ENCODE data around the gene VCAN.
"Not testable (repeated sequence)": the region's sequence is repeated elsewhere in the genome, so short reads cannot be mapped to it uniquely, and the experiment has no call there.

Gene VCAN

GRCh38 chr5:83471405-83472212, at the start of gene VCAN:
Gene VCAN, plus strand, starts transcription at chr5:83471744. Its CDS starts 11,775 bp downstream, at chr5:83483519.
- no peak for DNase-seq (ENCODE audit: low read depth)

- DNase-seq (ENCODE audit: low read depth): no peak
Measured at GRCh38 chr5:83422284-83422683, 49.3 kb upstream of the VCAN start.

GRCh38 chr5:83426855-83427254, 44.7 kb upstream of the VCAN start:
- DNase-seq (ENCODE audit: low read depth): no peak

GRCh38 chr5:83428126-83428525, 43.4 kb upstream of the VCAN start:
- no peak for DNase-seq (ENCODE audit: low read depth)

GRCh38 chr5:83428890-83429289, 42.7 kb upstream of the VCAN start:
- DNase-seq (ENCODE audit: low read depth): no peak

GRCh38 chr5:83430130-83431010, 41.2 kb upstream of the VCAN start:
- DNase-seq (ENCODE audit: low read depth): peak; percentile 40

GRCh38 chr5:83433891-83434290, 37.7 kb upstream of the VCAN start:
- no peak for DNase-seq (ENCODE audit: low read depth)

GRCh38 chr5:83434946-83435345, 36.6 kb upstream of the VCAN start:
- DNase-seq (ENCODE audit: low read depth): no peak

- DNase-seq (ENCODE audit: low read depth): no peak
Measured at GRCh38 chr5:83436276-83436675, 35.3 kb upstream of the VCAN start.

GRCh38 chr5:83437697-83438096, 33.8 kb upstream of the VCAN start:
- DNase-seq (ENCODE audit: low read depth): not testable (repeated sequence)

GRCh38 chr5:83440826-83441225, 30.7 kb upstream of the VCAN start:
- no peak for DNase-seq (ENCODE audit: low read depth)

- DNase-seq (ENCODE audit: low read depth): no peak
Measured at GRCh38 chr5:83441747-83442146, 29.8 kb upstream of the VCAN start.

- no peak for DNase-seq (ENCODE audit: low read depth)
Measured at GRCh38 chr5:83443534-83443933, 28.0 kb upstream of the VCAN start.

- no peak for DNase-seq (ENCODE audit: low read depth)
Measured at GRCh38 chr5:83444445-83444844, 27.1 kb upstream of the VCAN start.

GRCh38 chr5:83446253-83446947, 25.1 kb upstream of the VCAN start:
- DNase-seq (ENCODE audit: low read depth): no peak

GRCh38 chr5:83447533-83447932, 24.0 kb upstream of the VCAN start:
- DNase-seq (ENCODE audit: low read depth): no peak

- DNase-seq (ENCODE audit: low read depth): no peak
Measured at GRCh38 chr5:83450183-83450966, 21.2 kb upstream of the VCAN start.

GRCh38 chr5:83450967-83451248, 20.6 kb upstream of the VCAN start:
- DNase-seq (ENCODE audit: low read depth): no peak

GRCh38 chr5:83451955-83452354, 19.6 kb upstream of the VCAN start:
- DNase-seq (ENCODE audit: low read depth): no peak

GRCh38 chr5:83453937-83454336, 17.6 kb upstream of the VCAN start:
- no peak for DNase-seq (ENCODE audit: low read depth)

- no peak for DNase-seq (ENCODE audit: low read depth)
Measured at GRCh38 chr5:83464261-83464660, 7.3 kb upstream of the VCAN start.

Measured in activated T-cell treated with anti-CD3 and anti-CD28 coated beads for 24 hours (primary cell).